ENCODE measurements around the gene FOXK1. TPM values are rescaled to one million over a fixed set of nuclear protein-coding genes. Genes with fewer than 3 reads are reported as not detected.
"Not testable (repeated sequence)": the region's sequence is repeated elsewhere in the genome, so short reads cannot be mapped to it uniquely, and the experiment has no call there.

Gene FOXK1
- total RNA-seq, 1 donor from 2014 or later = 33.3 TPM

DNA sequence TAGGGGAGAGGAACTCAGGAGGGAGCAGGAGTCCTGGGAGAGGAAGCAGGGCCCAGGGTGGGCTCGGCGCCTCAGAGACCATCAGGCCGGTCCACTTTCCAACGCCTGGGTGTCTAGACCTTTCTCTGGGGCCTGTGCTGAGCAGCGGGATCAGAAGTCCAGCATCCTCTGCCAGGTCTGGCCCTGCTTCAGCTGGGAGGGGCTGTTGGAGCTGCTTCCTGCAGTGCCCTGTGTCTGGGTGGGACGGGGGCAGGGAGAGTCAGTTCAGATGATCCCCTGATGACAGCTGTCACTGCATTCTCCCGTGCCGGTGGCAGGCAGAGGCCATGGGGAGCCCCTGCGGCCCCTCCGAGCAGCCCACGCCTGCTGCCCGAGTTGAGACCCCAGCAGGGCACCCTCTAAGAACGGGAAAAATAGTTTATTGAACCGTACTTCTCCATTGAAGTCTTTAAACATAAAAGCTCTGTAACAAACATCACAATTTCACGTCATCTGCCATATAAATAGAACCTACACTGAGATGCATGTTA, 116.7 kb downstream of the FOXK1 start:
- DNase-seq (ENCODE audit: low read depth, low spot score) = no peak

DNA sequence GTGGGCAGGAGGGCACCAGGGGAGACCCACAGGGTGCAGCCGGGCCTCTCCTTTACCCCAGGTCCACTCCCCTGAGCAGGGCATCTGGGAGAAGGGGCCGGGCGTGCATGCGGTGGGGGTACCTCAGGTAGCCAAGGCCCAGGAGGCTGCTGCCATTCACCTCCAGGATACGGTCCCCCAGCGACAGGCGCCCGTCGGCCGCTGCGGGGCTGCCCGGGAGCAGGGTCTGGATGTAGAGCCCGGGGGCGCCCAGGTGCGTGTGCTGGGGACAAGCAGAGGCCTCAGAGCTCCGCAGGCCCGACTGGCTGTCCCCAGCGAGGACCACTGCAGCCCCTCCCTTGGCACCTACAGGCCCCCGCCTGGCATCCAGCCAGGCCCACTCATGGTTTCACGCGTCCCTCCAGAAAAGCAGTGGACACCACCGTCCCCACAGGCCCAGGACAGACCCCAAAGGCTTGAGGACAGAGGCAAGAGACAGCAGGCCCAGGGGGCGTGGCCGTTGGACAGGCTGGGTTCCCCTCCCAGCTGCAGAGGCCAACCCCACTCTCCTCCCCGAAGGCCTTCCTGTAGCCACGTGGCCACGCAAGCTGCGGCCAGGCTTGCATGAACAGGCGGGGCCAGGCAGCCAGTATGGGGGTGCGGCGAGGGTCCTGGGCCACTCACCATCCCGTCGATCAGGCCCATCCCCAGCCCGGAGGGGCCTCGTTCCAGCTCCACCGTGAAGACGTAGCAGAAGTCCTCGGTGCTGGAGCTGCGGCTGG, 117.6 kb downstream of the FOXK1 start:
- no peak for DNase-seq (ENCODE audit: low read depth, low spot score)

DNA sequence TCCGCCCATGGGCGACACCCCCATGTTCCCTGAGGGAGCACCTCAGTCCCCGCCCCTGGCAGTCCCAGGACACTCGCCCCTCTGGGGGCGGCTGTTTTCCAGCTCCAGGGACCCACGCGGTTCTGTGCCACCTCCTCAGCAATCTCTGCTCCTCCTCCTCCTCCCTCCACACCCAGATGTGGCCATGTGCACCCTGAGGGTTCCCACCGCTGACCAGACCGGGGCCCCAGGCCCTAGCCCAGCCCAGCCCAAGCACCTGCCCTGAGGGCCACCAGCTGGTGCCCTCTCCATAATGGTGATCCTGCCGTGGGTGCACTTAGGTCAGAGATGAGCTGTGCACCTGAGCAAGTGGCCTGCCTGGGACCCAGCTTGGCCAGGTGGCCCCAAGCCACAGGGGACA, 118.4 kb downstream of the FOXK1 start:
- no peak for DNase-seq (ENCODE audit: low read depth, low spot score)

DNA sequence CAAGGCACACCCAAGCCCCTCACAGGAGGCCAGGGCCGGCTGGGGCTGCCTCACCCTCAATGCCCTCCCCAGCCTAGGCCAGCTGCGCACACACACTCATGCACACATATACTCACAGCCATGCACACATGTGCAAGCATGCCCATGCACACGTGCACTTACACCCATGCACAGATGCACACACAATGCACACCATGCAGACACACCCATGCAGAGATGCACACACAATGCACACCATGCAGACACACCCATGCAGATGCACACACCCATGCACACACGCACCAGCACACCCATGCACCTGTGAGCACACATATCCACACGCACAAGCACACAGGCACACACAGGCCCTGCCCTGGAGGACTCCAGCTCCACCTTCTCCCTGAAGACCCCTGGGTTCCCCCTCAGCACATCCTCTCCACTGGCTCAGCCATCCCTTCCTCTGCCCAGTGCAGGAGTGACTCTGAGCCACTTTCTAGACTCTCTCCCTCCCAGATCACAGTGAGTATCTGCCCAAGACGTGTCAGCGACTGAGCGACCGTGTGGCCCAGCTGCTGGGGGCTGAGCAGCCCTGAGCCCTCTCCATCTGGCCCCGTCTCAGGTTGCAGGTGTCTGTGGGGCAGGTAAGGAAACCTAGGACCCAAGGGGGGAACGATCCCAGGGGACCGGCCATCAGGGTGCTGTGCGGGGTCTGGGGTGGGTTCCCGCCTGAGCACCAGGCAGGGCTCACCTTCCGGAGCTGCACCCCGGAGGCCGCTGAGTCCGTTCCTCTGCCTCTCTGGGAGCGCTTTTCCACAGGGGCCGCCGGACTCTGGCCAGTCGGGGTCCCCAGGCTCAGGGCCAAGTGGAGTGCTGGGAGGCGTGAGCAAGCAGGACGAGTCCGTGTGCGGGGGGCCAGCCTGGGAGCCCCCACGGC, 119.1 kb downstream of the FOXK1 start:
- no peak for DNase-seq (ENCODE audit: low read depth, low spot score)

DNA sequence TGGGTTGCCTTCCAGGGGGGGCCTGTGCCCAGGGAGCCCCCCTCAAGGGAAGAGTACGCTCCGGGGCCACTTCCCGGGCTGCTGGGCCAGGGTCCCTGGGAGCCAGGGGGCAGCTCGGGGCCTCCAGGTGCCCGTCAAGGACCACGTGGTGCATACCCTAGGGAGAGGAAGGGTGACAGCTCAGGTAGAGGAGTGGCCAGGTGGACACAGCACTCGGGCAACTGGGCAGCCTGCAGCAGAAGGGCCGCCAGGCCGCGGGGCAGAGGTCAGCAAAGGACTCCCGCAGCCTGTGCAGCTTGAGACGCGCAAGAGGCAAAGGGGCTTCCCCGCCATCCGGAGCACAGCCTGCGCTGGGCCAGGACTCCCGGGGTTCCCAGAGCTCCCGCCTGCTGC, 119.7 kb downstream of the FOXK1 start:
- no peak for DNase-seq (ENCODE audit: low read depth, low spot score)

DNA sequence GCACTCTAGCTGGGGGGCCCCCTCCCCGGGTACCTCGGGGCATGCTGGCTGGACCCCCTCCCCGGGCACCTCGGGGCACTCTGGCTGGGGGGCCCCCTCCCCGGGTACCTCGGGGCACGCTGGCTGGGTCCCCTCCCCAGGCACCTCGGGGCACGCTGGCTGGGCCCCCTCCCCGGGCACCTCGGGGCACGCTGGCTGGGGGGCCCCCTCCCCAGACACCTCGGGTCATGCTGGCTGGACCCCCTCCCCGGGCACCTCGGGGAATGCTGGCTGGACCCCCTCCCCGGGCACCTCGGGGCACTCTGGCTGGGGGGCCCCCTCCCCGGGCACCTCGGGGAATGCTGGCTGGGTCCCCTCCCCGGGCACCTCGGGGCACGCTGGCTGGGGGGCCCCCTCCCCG, 120.5 kb downstream of the FOXK1 start:
- not testable (repeated sequence) for DNase-seq (ENCODE audit: low read depth, low spot score)

DNA sequence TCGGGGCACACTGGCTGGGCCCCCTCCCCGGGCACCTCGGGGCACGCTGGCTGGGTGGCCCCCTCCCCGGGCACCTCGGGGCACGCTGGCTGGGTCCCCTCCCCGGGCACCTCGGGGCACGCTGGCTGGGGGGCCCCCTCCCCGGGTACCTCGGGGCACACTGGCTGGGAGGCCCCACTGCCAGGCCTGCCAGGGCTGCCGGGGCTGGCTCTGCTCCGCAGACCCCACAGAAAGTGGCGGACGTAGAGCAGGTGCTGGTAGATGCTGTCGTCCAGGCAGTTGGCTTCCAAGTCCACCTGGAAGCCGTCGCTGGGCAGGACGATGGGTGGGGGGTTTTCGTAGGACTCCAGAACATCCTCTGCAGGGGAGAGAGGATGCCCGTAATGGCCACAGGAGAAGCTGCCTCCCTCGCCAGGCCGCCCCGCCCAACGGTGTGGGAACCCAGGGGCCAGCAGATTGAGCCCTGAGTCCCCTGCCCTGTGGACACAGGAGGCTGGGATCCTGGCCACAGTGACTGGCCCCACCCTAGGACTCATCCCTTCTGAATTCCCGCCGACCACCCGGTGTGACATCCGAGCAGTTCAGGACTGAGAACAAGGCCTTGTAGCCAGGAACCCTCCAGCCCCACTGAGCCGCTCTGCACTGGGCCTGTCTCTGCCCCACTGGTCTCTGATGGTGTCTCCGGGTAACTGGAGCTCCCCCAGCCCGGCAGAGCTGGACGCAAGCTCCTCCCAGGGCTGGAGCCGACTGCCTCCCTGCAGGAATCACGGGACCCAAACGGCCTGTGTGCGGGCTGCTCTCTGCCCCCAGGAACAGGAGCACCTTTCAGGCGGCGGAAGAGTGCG, 121.5 kb downstream of the FOXK1 start:
- no peak for DNase-seq (ENCODE audit: low read depth, low spot score)

DNA sequence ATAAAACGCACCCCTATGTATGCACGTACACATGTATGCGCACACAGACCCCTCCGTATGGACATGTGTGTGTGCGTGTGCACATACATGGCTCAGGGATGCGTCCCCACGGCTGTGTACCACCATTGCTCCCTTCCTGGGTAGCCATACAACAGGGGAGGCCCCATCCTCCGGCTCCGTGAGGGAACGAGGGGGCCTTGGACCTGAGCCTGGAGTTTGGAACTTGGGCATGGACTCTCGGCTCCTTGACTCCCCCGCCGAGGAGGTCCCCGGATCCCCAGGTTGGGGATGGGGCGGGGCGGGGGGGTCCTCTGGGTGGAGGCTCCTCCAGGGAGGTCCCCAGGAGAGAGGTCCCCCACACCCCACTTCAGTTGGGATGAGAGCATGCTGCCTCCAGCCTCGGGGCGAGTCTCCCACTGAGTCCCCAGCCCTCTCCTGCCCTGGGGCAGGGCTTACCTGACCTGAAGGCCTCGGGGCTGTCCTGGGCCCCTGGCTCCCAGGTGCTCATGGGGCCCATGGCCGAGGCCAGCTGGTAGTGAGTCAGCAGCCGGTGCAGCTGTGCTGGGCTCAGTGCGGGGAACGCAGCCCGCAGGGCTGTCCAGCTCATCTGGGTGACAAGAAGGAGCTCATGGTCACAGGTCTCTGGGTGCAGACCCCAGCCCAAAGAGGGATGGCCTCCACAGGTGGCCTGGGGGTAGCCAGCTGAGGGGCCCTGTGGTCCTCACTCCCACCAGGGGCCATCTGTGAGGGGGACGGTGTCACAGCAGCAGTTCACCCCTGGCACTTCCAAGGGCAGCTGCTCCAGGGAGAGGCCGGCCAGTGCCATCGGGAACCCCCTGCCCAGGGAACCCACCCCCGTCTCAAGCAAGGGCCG, 123.3 kb downstream of the FOXK1 start:
- no peak for DNase-seq (ENCODE audit: low read depth, low spot score)

DNA sequence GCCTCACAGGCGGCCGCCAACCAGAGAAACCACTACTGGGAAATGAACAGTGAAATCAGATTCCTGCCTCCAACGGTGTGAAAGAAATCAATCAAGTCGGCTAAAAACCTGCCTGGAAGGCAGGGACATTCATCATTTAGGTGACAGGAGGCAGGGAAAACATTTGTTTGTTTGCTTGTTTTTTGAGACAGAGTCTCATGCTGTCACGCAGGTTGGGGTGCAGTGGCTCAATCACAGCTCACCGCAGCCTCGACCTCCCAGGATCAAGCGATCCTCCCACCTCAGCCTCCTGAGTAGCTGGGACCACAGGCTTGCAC, 123.8 kb downstream of the FOXK1 start:
- no peak for DNase-seq (ENCODE audit: low read depth, low spot score)

DNA sequence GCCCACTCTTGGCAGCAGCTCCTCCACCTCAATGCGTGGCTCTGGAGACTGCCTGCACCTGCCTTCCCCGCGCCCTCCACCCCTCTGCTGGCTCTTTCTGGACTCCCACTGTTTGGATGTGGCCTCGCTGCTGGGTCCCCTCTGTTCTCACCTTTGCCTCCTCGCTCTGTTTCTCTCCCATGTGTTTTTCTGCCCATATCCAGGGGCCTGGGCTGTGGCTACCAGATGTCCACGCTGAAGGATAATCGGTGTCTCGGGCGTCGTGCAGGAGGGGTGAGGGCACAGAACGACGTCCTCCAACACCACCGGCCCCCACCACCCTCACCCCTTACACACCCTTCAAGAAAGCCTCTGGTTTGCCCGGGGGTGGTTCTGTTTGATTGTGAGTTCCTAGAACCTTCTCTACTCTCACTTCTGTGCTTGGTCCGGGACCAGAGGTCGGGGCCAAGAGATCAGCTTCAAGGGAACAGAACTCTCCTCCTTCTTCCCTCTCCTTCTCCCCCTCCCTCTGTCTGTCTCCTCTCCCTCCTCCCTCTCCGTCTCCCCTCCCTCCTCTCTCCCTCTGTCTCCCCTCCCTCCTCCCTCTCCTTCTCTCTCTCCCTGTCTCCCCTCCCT, 125.0 kb downstream of the FOXK1 start:
- no peak for DNase-seq (ENCODE audit: low read depth, low spot score)

DNA sequence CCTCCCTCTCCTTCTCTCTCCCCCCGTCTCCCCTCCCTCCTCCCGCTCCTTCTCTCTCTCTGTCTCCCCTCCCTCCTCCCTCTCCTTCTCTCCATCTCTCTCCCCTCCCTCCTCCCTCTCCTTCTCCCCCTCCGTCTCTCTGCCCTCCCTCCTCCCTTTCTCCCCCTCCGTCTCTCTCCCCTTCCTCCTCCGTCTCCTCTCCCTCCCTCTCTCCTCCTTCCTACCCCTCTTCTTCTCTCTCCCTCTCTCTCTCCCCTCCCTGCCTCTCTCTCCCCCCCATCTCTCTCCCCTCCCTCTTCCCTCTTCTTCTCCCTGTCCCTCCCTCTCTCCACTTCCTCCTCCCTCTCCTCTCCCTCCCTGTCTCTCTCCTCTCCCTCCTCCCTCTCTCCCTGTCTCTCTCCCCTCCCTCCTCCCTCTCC, 125.5 kb downstream of the FOXK1 start:
- DNase-seq (ENCODE audit: low read depth, low spot score) = no peak

DNA sequence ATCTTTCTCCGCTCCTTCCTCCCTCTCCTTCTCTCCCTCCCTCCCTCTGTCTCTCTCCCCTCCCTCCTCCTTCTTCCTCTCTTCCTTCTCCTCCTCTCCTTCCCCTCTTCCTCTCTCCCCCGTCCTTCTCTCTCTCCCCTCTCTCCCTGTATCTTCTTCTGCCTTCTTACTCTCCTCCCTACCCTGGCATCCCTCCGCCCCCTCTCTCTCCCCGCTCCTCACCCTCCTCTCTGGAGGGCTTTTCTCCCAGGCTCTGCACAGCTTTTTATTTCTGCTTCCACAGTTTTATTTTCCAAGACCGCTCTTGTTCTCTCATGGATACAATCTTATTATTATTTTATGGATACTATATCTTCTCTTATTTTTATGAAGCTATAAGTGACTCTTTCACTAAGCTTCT, 125.9 kb downstream of the FOXK1 start:
- DNase-seq (ENCODE audit: low read depth, low spot score) = no peak

DNA sequence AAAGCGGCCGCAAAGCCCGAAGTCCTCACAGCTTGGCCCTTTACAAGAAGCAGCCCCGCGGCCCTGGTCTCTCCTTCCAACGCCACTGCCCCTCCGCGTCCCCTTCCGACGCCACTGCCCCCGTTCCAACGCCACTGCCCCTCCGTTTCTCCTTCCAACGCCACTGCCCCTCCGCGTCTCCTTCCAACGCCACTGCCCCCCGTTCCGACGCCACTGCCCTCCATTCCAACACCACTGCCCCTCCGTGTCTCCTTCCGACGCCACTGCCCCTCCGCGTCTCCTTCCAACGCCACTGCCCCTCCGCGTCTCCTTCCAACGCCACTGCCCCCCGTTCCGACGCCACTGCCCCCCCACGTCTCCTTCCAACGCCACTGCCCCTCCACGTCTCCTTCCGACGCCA, 126.5 kb downstream of the FOXK1 start:
- no peak for DNase-seq (ENCODE audit: low read depth, low spot score)

DNA sequence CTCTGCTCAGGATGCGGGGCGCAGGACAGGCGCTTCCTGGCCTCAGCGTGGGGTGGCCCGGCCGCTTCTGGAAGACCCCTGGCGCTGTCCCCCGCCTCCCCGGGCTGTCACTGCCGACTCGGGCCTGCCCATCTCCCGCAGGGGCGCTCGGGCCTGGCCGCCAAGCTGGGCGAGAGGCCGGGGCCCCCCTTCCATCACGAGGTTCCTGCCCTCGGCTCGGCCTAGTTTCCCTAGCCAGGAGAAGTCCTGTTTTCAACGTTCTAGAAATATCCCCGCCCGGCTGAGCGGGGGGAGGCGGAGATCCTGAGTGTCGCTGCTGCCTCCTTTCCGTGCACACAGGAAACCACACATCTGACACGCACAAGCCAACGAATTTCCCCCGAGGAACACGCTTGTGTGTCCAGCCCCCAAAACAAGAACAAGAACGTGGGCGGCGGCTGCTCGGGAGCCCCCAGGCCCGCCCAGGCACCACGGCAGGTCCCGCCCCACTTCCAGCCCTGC, 127.0 kb downstream of the FOXK1 start:
- DNase-seq (ENCODE audit: low read depth, low spot score) = no peak

DNA sequence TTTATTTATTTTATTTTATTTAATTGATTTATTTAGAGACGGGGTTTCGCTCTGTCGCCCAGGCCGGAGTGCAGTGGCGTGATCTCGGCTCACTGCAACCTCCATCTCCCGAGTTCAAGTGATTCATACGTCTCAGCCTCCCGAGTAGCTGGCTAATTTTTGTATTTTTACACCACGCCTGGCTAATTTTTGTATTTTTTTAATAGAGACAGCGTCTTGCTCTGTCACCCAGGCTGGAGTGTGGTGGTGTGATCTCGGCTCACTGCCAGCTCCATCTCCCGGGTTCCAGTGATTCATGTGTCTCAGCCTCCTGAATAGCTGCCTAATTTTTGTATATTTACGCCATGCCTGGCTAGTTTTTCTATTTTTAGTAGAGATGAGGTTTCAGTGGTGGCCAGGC, 127.6 kb downstream of the FOXK1 start:
- no peak for DNase-seq (ENCODE audit: low read depth, low spot score)

DNA sequence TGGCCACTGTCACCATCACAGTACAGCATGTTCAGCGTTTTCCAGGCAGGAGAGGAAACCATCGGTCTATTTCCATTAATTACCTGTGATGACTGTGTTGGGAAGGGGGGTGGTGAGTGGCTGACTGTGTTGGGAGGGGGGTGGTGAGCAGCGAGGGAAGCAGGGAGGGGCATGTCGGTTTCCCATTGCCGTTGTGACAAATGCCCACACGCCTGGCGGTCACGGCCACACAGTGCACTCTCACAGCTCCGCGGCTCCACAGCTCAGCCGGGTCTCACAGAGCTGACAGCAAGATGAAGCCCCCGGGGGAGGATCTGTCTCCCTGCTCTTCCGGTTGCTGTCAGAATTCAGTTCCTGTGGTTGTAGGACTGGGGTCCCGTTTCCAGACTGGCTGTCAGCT, 132.3 kb downstream of the FOXK1 start:
- no peak for DNase-seq (ENCODE audit: low read depth, low spot score)

DNA sequence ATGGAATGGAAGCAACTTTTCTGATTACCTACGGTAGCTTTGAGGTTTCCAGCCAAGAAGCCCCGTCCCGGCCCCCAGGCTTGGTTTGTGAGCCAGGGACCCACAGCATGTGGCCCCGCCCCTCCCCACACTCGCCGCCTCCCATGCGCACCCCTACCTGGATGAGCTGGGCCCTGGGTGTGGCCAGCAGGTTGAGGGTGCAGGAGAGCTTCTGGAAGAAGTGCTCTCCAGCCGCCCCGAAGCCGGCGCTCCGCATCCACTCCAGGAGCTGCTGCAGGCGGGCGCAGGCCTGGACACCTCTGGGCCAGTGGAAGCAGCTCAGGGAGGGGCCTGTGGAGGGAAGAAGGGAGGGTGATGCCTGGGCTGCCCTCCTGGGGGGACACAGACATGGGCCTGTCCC, 133.0 kb downstream of the FOXK1 start:
- DNase-seq (ENCODE audit: low read depth, low spot score) = no peak

DNA sequence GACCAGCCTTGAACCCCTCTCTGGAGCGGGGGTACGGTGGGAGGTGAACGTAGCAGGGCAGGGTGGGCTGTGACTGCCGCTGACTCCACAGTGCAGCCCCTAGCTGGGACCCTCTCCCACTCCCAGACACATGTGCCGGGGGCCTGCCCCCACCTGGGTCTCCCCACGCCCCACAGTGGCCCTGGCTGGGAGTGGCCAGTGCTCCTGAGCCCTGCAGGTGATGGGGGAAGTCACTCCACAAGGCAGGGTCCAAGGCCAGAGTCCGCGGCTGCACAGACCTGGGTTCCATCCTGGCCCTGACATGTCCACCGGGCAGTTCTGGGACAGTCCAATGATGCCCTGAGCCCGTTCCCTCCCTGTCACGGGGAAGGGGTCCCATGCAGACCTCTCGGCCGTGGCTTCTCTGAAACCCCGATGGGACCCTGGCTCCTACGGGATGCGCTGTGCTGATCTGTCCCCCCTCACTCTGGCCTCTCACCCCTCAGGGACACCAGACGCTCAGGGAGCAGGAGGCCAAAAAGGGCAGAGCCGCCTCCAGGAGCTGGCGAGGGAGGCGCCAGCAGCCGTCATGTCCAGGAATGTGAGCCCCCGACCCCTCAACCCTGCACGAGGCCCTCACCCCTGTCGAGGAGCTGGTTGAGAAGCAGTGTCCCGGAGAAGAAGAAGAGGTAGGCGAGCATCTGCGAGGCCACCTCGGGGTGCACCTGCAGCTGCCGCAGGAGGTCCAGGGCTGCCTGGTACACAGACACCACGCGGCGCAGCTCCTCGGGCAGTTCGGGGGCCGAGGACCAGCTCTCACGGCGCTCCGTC, 133.7 kb downstream of the FOXK1 start:
- no peak for DNase-seq (ENCODE audit: low read depth, low spot score)

DNA sequence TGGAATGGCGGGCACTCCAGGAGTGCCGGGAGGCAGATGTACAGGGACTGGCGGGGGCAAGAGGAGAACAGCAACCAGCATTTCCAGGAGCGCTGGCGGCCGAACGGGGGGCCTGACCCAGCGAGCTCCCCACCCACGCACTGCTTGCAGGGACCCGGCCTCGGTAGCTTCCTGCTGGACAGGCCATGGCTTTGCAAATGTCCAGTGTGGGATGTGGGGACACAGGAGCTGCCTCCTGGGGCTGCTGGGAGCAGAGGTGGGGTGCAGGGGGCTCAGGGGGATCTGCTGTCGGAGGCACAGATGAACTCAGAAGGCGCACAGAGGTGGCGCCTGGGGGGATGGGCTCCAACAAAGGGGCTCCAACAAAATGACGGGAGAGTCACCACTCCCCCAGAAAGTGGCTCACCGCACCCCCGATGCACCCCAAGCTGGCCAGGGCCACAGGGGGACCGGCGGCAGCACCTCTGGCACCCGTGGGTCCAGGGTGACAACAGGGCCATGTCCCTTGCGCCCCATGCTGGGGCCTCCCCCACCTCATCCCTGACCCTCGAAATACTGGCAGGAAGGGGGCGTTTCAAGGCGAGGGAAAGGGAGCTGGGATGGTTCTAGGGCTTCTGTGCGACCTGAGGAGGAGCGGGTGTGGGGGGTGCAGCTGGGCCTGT, 134.5 kb downstream of the FOXK1 start:
- no peak for DNase-seq (ENCODE audit: low read depth, low spot score)

All from pulmonary artery endothelial cell (primary cell).